Central memory CD8-positive, alpha-beta T cell (primary cell): Measurements from ENCODE around the gene OLIG1.

Source experiments
- ATAC-seq: fragments of 150-1000 bp; cut with Tn5 transposase; replicated peaks from 2 replicates; pipeline ENCODE4 v1.10.0; 2022; ENCODE audit warnings: mild to moderate bottlenecking, moderate FRiP score, moderate number of reproducible peaks; ENCODE audit not compliant: poor library complexity, severe bottlenecking; ENCODE audit errors: extremely low read depth
- DNase-seq, 2 donors: peaks; one replicate each; pipeline ENCODE4 v3.0.0; 2021; ENCODE audit warnings: low spot score in 2 of 2
- H3K27ac Mint-ChIP-seq: one replicate; pipeline ENCODE4 v1.8.0; 2022; ENCODE audit warnings: low read depth, mild to moderate bottlenecking, moderate library complexity, mixed read lengths
- H3K27me3 Mint-ChIP-seq: one replicate; pipeline ENCODE4 v1.8.0; 2022; ENCODE audit warnings: mixed read lengths
- H3K36me3 Mint-ChIP-seq: one replicate; pipeline ENCODE4 v1.8.0; 2022; ENCODE audit warnings: mild to moderate bottlenecking, moderate library complexity, mixed read lengths; ENCODE audit not compliant: insufficient read depth
- H3K4me1 Mint-ChIP-seq: one replicate; pipeline ENCODE4 v1.8.0; 2022; ENCODE audit warnings: mixed read lengths
- H3K4me3 Mint-ChIP-seq: one replicate; pipeline ENCODE4 v1.8.0; 2022; ENCODE audit warnings: mild to moderate bottlenecking, moderate library complexity, mixed read lengths
- H3K9me3 Mint-ChIP-seq: one replicate; pipeline ENCODE4 v1.8.0; 2022; ENCODE audit warnings: mixed read lengths

The OLIG1 gene

DNA sequence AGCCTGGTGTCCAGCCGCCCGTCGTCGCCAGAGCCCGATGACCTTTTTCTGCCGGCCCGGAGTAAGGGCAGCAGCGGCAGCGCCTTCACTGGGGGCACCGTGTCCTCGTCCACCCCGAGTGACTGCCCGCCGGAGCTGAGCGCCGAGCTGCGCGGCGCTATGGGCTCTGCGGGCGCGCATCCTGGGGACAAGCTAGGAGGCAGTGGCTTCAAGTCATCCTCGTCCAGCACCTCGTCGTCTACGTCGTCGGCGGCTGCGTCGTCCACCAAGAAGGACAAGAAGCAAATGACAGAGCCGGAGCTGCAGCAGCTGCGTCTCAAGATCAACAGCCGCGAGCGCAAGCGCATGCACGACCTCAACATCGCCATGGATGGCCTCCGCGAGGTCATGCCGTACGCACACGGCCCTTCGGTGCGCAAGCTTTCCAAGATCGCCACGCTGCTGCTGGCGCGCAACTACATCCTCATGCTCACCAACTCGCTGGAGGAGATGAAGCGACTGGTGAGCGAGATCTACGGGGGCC, 43.0 kb upstream of the OLIG1 start:
- Mint-ChIP-seq H3K36me3 (peaks cover 15% of the 10 kb centered on the region), H3K27ac (no peak overlapping the region), H3K9me3 (no peaks in the 10 kb centered on the region), H3K4me3 (peak overlapping the region; percentile 45), H3K27me3 (peaks cover 89% of the 10 kb centered on the region), H3K4me1 (peaks cover 40% of the 10 kb centered on the region)
- DNase-seq (no peak), ATAC-seq (no peak)

DNA sequence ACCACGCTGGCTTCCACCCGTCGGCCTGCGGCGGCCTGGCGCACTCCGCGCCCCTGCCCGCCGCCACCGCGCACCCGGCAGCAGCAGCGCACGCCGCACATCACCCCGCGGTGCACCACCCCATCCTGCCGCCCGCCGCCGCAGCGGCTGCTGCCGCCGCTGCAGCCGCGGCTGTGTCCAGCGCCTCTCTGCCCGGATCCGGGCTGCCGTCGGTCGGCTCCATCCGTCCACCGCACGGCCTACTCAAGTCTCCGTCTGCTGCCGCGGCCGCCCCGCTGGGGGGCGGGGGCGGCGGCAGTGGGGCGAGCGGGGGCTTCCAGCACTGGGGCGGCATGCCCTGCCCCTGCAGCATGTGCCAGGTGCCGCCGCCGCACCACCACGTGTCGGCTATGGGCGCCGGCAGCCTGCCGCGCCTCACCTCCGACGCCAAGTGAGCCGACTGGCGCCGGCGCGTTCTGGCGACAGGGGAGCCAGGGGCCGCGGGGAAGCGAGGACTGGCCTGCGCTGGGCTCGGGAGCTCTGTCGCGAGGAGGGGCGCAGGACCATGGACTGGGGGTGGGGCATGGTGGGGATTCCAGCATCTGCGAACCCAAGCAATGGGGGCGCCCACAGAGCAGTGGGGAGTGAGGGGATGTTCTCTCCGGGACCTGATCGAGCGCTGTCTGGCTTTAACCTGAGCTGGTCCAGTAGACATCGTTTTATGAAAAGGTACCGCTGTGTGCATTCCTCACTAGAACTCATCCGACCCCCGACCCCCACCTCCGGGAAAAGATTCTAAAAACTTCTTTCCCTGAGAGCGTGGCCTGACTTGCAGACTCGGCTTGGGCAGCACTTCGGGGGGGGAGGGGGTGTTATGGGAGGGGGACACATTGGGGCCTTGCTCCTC, 42.3 kb upstream of the OLIG1 start:
- Mint-ChIP-seq H3K4me3 (peak overlapping the region; percentile 46), H3K36me3 (peaks cover 15% of the 10 kb centered on the region)
- no peak for ATAC-seq

DNA sequence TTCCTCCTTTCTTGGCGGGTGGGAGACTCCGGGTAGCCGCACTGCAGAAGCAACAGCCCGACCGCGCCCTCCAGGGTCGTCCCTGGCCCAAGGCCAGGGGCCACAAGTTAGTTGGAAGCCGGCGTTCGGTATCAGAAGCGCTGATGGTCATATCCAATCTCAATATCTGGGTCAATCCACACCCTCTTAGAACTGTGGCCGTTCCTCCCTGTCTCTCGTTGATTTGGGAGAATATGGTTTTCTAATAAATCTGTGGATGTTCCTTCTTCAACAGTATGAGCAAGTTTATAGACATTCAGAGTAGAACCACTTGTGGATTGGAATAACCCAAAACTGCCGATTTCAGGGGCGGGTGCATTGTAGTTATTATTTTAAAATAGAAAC, 41.7 kb upstream of the OLIG1 start:
- Mint-ChIP-seq H3K9me3 (no peaks in the 10 kb centered on the region), H3K27ac (no peak overlapping the region), H3K36me3 (peaks cover 15% of the 10 kb centered on the region), H3K27me3 (peaks cover 86% of the 10 kb centered on the region), H3K4me1 (peaks cover 32% of the 10 kb centered on the region), H3K4me3 (peak overlapping the region; percentile 46)
- DNase-seq (no peak), ATAC-seq (no peak)

More for the DNA sequence above, 42.3 kb upstream of the OLIG1 start:
- Mint-ChIP-seq H3K27me3 (peaks cover 89% of the 10 kb centered on the region), H3K4me1 (peaks cover 35% of the 10 kb centered on the region), H3K27ac (no peak overlapping the region), H3K9me3 (no peaks in the 10 kb centered on the region)
- DNase-seq, result no peak

DNA sequence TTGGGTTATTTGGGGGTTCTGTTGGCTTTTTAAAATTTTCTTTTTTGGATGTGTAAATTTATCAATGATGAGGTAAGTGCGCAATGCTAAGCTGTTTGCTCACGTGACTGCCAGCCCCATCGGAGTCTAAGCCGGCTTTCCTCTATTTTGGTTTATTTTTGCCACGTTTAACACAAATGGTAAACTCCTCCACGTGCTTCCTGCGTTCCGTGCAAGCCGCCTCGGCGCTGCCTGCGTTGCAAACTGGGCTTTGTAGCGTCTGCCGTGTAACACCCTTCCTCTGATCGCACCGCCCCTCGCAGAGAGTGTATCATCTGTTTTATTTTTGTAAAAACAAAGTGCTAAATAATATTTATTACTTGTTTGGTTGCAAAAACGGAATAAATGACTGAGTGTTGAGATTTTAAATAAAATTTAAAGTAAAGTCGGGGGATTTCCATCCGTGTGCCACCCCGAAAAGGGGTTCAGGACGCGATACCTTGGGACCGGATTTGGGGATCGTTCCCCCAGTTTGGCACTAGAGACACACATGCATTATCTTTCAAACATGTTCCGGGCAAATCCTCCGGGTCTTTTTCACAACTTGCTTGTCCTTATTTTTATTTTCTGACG, 41.1 kb upstream of the OLIG1 start:
- Mint-ChIP-seq H3K27me3 (peaks cover 82% of the 10 kb centered on the region), H3K36me3 (peaks cover 15% of the 10 kb centered on the region), H3K4me1 (peaks cover 30% of the 10 kb centered on the region), H3K9me3 (no peaks in the 10 kb centered on the region), H3K27ac (no peak overlapping the region), H3K4me3 (peak overlapping the region; percentile 29)
- DNase-seq, result no peak
- no peak for ATAC-seq

DNA sequence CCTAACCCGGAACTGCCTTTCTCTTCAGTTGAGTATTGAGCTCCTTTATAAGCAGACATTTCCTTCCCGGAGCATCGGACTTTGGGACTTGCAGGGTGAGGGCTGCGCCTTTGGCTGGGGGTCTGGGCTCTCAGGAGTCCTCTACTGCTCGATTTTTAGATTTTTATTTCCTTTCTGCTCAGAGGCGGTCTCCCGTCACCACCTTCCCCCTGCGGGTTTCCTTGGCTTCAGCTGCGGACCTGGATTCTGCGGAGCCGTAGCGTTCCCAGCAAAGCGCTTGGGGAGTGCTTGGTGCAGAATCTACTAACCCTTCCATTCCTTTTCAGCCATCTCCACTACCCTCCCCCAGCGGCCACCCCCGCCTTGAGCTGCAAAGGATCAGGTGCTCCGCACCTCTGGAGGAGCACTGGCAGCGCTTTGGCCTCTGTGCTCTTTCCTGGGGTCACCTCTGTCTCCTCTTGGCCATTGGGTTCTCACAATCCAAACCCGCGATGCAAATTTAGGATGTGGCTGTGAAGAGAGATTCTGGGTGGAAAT, 40.5 kb upstream of the OLIG1 start:
- Mint-ChIP-seq H3K36me3 (peaks cover 16% of the 10 kb centered on the region), H3K9me3 (no peaks in the 10 kb centered on the region), H3K27ac (no peak overlapping the region), H3K4me3 (peak overlapping the region; percentile 29), H3K27me3 (peaks cover 82% of the 10 kb centered on the region), H3K4me1 (peaks cover 24% of the 10 kb centered on the region)
- ATAC-seq, result no peak
- no peak for DNase-seq

DNA sequence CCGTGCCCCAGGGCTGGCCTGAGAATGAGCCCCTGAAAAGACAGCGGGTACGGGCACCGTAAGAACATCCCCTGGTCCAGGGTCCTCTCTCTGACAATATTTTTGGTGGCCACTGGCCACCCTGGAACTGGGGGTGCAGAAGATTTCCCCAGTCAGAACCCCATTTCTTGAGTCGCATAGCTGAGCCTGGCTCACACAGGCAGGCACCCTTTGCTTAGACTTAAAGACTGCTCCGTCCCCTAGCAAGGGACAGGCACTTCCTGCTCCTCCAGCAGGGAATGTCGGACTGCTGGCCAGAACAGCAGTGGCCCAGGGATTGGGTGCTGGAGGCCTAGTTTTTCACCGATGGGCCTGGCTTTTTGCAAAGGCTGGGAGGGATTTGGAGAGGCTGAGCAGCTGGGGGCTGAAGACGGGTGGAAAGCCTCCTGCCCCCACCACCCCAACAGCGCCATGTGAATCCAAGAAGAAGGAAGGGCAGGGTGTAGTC, 39.9 kb upstream of the OLIG1 start:
- Mint-ChIP-seq H3K27ac (no peak overlapping the region), H3K9me3 (no peaks in the 10 kb centered on the region), H3K4me1 (peaks cover 23% of the 10 kb centered on the region), H3K4me3 (peak overlapping the region; percentile 29), H3K27me3 (peaks cover 83% of the 10 kb centered on the region), H3K36me3 (peaks cover 14% of the 10 kb centered on the region)
- no peak for DNase-seq
- ATAC-seq, result no peak

DNA sequence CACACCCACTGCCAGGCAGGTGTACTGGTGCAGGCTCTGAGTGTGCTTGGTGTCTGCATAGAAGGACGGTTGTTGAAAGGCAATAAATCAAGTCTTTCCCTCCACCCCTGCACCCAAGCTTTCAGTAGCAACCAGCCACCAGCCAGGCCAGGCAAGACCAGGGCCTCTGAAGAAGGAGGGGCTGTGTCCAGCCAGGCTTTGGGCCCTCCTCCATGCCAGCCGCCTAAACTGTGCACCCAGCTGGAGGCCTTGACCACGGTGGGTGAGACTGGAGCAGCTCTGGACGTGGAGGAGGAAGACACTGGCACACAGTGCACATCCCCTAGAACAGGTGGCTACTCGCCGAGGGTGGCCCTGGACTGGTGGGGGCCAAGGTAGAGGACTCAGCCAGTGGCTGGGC, 39.3 kb upstream of the OLIG1 start:
- Mint-ChIP-seq H3K27ac (no peak overlapping the region), H3K4me1 (peaks cover 23% of the 10 kb centered on the region), H3K4me3 (no peak overlapping the region), H3K27me3 (peaks cover 80% of the 10 kb centered on the region), H3K9me3 (no peaks in the 10 kb centered on the region), H3K36me3 (peaks cover 12% of the 10 kb centered on the region)
- no peak for DNase-seq
- no peak for ATAC-seq

DNA sequence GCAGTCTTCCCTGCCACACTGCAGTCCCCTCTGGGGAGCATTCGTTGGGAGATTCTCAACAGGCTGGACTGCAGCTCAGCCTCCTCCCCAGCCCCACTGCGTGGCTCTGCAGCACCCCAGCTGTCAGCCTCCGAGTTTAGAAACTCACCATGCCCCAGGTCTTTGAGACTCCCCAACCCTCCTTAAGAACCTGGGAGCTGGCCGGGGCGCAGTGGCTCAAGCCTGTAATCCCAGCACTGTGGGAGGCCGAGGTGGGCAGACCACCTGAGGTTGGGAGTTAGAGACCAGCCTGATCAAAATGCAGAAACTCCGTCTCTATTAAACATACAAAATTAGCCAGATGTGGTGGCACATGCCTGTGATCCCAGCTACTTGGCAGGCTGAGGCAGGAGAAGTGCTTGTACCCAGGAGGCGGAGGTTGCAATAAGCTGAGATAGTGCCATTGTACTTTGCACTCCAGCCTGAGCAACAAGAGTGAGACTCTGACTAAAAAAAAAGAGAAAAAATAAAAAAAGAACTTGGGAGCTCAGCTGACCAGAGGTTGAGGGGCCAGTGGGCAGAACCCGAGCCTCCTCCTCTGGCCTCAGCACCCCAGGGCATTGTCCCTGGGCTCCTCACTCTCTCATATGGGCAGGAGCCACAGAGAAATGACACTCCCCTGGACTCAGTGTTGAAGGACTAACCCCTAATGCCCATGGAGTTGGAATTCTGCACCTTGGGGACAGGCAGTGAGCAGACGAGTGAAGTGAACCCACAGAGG, 38.6 kb upstream of the OLIG1 start:
- no peaks in the 10 kb centered on the region for H3K9me3 Mint-ChIP-seq
- H3K4me3 Mint-ChIP-seq, result no peak overlapping the region
- peaks cover 21% of the 10 kb centered on the region for H3K4me1 Mint-ChIP-seq
- peaks cover 73% of the 10 kb centered on the region for H3K27me3 Mint-ChIP-seq
- no peak overlapping the region for H3K27ac Mint-ChIP-seq
- DNase-seq (no peak), ATAC-seq (no peak)
- peaks cover 6% of the 10 kb centered on the region for H3K36me3 Mint-ChIP-seq

DNA sequence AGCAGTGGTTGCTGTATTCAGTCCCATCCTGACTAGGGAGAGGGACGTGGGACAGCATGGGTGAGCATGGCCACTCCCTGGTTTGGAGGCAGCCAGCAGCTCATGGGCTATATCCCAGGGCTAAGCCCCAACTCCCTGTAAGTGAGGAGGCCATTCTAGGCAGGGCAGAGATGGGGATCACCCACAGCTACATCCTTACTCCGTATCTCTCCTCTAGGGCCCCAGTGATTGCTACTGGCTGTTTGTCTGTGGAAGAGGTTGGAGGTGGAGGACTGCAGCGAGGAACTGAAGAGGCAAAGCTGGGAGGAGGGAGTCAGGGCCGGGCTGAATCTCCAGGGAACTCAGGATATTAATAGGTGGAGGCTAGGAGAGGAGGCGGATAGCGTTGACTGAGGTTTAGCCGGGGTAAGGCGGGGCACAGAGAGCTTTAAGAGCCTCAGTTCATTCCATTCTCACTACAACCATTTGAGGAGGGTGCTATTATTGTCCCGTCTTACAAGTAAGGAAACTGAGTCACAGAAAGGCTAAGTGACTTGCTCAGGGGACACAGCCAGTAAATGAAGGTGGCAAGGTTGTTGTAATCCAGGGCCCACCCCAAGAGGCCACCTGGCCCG, 37.4 kb upstream of the OLIG1 start:
- peaks cover 26% of the 10 kb centered on the region for H3K4me1 Mint-ChIP-seq
- H3K9me3 Mint-ChIP-seq, result no peaks in the 10 kb centered on the region
- no peak for ATAC-seq
- H3K27ac Mint-ChIP-seq, result no peak overlapping the region
- no peak for DNase-seq
- H3K4me3 Mint-ChIP-seq, result no peak overlapping the region
- H3K36me3 Mint-ChIP-seq, result peaks cover 3% of the 10 kb centered on the region
- peaks cover 64% of the 10 kb centered on the region for H3K27me3 Mint-ChIP-seq

DNA sequence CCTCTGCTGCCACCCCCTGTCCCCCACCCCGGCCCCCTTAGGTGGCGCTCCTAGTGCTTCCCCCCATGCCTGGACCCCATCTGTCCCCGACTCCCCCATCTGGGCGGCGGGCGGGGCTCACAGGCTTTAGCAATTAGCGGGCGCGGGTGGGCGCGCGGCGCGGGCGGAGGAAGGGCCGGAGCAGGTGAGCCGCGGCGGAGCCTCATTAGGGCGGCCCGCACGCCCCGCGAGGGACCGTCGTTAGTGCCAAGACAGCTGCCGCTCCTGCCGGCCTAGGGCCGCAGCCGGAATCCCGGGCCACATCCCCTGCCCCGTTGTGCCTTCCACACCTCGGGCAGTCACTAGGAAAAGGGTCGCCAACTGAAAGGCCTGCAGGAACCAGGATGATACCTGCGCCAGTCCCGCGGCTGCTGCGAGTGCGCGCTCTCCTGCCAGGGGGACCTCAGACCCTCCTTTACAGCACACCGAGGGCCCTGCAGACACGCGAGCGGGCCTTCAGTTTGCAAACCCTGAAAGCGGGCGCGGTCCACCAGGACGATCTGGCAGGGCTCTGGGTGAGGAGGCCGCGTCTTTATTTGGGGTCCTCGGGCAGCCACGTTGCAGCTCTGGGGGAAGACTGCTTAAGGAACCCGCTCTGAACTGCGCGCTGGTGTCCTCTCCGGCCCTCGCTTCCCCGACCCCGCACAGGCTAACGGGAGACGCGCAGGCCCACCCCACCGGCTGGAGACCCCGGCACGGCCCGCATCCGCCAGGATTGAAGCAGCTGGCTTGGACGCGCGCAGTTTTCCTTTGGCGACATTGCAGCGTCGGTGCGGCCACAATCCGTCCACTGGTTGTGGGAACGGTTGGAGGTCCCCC, 36.6 kb upstream of the OLIG1 start:
- Mint-ChIP-seq H3K4me3 (no peak overlapping the region), H3K4me1 (peaks cover 26% of the 10 kb centered on the region), H3K27ac (no peak overlapping the region), H3K27me3 (peaks cover 59% of the 10 kb centered on the region), H3K9me3 (no peaks in the 10 kb centered on the region), H3K36me3 (peaks cover 3% of the 10 kb centered on the region)
- DNase-seq (no peak), ATAC-seq (no peak)

DNA sequence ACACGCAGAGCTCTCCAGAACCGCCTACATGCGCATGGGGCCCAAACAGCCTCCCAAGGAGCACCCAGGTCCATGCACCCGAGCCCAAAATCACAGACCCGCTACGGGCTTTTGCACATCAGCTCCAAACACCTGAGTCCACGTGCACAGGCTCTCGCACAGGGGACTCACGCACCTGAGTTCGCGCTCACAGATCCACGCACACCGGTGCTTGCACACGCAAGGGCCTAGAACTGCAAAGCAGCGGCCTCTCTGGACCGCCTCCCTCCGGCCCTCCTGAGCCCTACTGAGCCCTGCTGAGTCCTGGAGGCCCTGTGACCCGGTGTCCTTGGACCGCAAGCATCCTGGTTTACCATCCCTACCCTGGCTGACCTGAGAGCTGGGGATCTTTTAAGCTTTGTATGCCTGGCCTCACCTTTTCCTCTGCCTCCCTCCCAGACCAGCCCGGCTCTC, 36.0 kb upstream of the OLIG1 start:
- ATAC-seq (no peak), DNase-seq (no peak)
- no peak overlapping the region for H3K27ac Mint-ChIP-seq
- H3K9me3 Mint-ChIP-seq, result no peaks in the 10 kb centered on the region
- peaks cover 52% of the 10 kb centered on the region for H3K27me3 Mint-ChIP-seq
- peaks cover 21% of the 10 kb centered on the region for H3K4me1 Mint-ChIP-seq
- H3K4me3 Mint-ChIP-seq, result no peak overlapping the region
- H3K36me3 Mint-ChIP-seq, result peaks cover 3% of the 10 kb centered on the region
